Upper lobe of left lung (tissue), 4 donors: ENCODE measurements around the gene ABHD8.

Source experiments
- POLR2A ChIP-seq, 4 donors: fragments of 450-650 bp; IDR thresholded peaks; one replicate each; pipeline ENCODE4 v1.5.1; 2016 to 2017; ENCODE audit warnings: antibody characterized with exemption in 4 of 4, mild to moderate bottlenecking in 2 of 4
- POLR2AphosphoS5 ChIP-seq, 2 donors: sonication (generic); formaldehyde crosslinking; IDR thresholded peaks; one replicate each; pipeline ENCODE4 v1.5.1; 2017; ENCODE audit warnings: antibody characterized with exemption in 2 of 2
- TF ChIP-seq, protein P1 (sequence below), 6 experiments: fragments of 450-650 bp in 4 of 6; fragments of 200-600 bp in 2 of 6; sonication (generic) in 2 of 6; IDR thresholded peaks; one replicate each; pipeline ENCODE4 v1.5.1; 2016 to 2019; ENCODE audit warnings: antibody characterized with exemption in 6 of 6

GRCh38 chr19:17293605-17294004, 9.6 kb downstream of the ABHD8 start:
- TF ChIP-seq, protein P1, sequence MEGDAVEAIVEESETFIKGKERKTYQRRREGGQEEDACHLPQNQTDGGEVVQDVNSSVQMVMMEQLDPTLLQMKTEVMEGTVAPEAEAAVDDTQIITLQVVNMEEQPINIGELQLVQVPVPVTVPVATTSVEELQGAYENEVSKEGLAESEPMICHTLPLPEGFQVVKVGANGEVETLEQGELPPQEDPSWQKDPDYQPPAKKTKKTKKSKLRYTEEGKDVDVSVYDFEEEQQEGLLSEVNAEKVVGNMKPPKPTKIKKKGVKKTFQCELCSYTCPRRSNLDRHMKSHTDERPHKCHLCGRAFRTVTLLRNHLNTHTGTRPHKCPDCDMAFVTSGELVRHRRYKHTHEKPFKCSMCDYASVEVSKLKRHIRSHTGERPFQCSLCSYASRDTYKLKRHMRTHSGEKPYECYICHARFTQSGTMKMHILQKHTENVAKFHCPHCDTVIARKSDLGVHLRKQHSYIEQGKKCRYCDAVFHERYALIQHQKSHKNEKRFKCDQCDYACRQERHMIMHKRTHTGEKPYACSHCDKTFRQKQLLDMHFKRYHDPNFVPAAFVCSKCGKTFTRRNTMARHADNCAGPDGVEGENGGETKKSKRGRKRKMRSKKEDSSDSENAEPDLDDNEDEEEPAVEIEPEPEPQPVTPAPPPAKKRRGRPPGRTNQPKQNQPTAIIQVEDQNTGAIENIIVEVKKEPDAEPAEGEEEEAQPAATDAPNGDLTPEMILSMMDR (IDR thresholded peaks at IDR 0.05), result no peak
- TF ChIP-seq POLR2A (IDR thresholded peaks at IDR 0.05) (no peak), POLR2AphosphoS5 (IDR thresholded peaks at IDR 0.05) (no peak)
